Activated B cell treated with CpG ODN at 0.5 μM for 24 hours (primary cell): ENCODE results near the gene VEPH1. TPM values are rescaled to one million over a fixed set of nuclear protein-coding genes. Genes with fewer than 3 reads are reported as not detected.

Source experiments
- ATAC-seq: fragments of 200-7000 bp; cut with Tn5 transposase; one replicate; pipeline ENCODE4 v1.10.0; 2021; ENCODE audit warnings: low read depth, mild to moderate bottlenecking, moderate library complexity
- CTCF ChIA-PET: fragments of 350-600 bp; sonication (Branson Sonifier 250); formaldehyde crosslinking; loops from one replicate; lab custom pipeline; 2021; ENCODE audit warnings: antibody characterized with exemption; lab: Charles Lee
- POLR2A ChIA-PET: fragments of 350-600 bp; sonication (Branson Sonifier 250); formaldehyde crosslinking; loops from one replicate; lab custom pipeline; 2021; ENCODE audit warnings: antibody characterized with exemption; lab: Charles Lee
- DNase-seq: peaks from one replicate; pipeline ENCODE4 v3.0.0; 2022
- H3K27ac Mint-ChIP-seq: one replicate; pipeline ENCODE4 v1.8.0; 2020; ENCODE audit warnings: mixed read lengths
- H3K27me3 Mint-ChIP-seq: one replicate; pipeline ENCODE4 v1.8.0; 2021; ENCODE audit warnings: mixed read lengths
- H3K36me3 Mint-ChIP-seq: one replicate; pipeline ENCODE4 v1.8.0; 2021; ENCODE audit warnings: low read depth, mixed read lengths
- H3K4me1 Mint-ChIP-seq: one replicate; pipeline ENCODE4 v1.8.0; 2021; ENCODE audit warnings: mixed read lengths
- H3K4me3 Mint-ChIP-seq: one replicate; pipeline ENCODE4 v1.8.0; 2020; ENCODE audit warnings: mild to moderate bottlenecking, mixed read lengths
- H3K9me3 Mint-ChIP-seq: one replicate; pipeline ENCODE4 v1.8.0; 2020; ENCODE audit warnings: mixed read lengths
- CTCF ChIP-seq: fragments of 200-600 bp; IDR thresholded peaks from one replicate; pipeline ENCODE4 v1.8.0; 2022; ENCODE audit warnings: antibody characterized with exemption, mild to moderate bottlenecking
- intact Hi-C: fragments of 100-400 bp; cut with micrococcal nuclease; formaldehyde crosslinking; loops from one replicate; pipeline ENCODE4 v1.15.1; 2024
- total RNA-seq: library from RNA; stranded (reverse); gene quantifications from 2 replicates; pipeline ENCODE4 v1.2.3, GENCODE V29; 2022

The VEPH1 gene
- total RNA-seq, 1 donor from 2014 or later: not detected

- ChIA-PET CTCF (no interaction called here), POLR2A (no interaction called here)
- Mint-ChIP-seq H3K27me3 (peaks cover 31% of the 10 kb centered on the region), H3K4me3 (no peak overlapping the region), H3K9me3 (no peaks in the 10 kb centered on the region), H3K4me1 (peaks cover 9% of the 10 kb centered on the region), H3K27ac (no peak overlapping the region), H3K36me3 (no peaks in the 10 kb centered on the region)
- intact Hi-C loops: no loop called here
- no peak for TF ChIP-seq CTCF
- ATAC-seq (no peak), DNase-seq (no peak)
Observed at GRCh38 chr3:157501863-157502262, 1.4 kb downstream of the VEPH1 start.

GRCh38 chr3:157500232-157500631, 3.0 kb downstream of the VEPH1 start:
- Mint-ChIP-seq H3K9me3 (no peaks in the 10 kb centered on the region), H3K4me1 (peaks cover 9% of the 10 kb centered on the region), H3K36me3 (no peaks in the 10 kb centered on the region), H3K27me3 (peaks cover 28% of the 10 kb centered on the region), H3K27ac (no peak overlapping the region), H3K4me3 (no peak overlapping the region)
- TF ChIP-seq CTCF: no peak
- ATAC-seq (no peak), DNase-seq (no peak)
- intact Hi-C loops: no loop called here
- ChIA-PET POLR2A (no interaction called here), CTCF (no interaction called here)

GRCh38 chr3:157499342-157499963, 3.8 kb downstream of the VEPH1 start:
- H3K4me1 Mint-ChIP-seq: peaks cover 9% of the 10 kb centered on the region
- peaks cover 28% of the 10 kb centered on the region for H3K27me3 Mint-ChIP-seq
- no peak overlapping the region for H3K27ac Mint-ChIP-seq
- intact Hi-C loops: no loop called here
- ATAC-seq (no peak), DNase-seq (no peak)
- POLR2A ChIA-PET: no interaction called here
- no peaks in the 10 kb centered on the region for H3K36me3 Mint-ChIP-seq
- no peak for TF ChIP-seq CTCF
- no peak overlapping the region for H3K4me3 Mint-ChIP-seq
- CTCF ChIA-PET: no interaction called here
- H3K9me3 Mint-ChIP-seq: no peaks in the 10 kb centered on the region

GRCh38 chr3:157498371-157498770, 4.8 kb downstream of the VEPH1 start:
- Mint-ChIP-seq H3K27me3 (peaks cover 28% of the 10 kb centered on the region), H3K4me1 (peaks cover 9% of the 10 kb centered on the region), H3K27ac (no peak overlapping the region), H3K9me3 (no peaks in the 10 kb centered on the region), H3K36me3 (no peaks in the 10 kb centered on the region), H3K4me3 (no peak overlapping the region)
- ATAC-seq (no peak), DNase-seq (no peak)
- ChIA-PET CTCF (no interaction called here), POLR2A (no interaction called here)
- intact Hi-C loops: no loop called here
- TF ChIP-seq CTCF: no peak

GRCh38 chr3:157495846-157496245, 7.4 kb downstream of the VEPH1 start:
- ATAC-seq (no peak), DNase-seq (no peak)
- peaks cover 22% of the 10 kb centered on the region for H3K27me3 Mint-ChIP-seq
- ChIA-PET POLR2A (no interaction called here), CTCF (no interaction called here)
- no peak overlapping the region for H3K4me3 Mint-ChIP-seq
- no peak overlapping the region for H3K27ac Mint-ChIP-seq
- intact Hi-C loops: no loop called here
- no peak for TF ChIP-seq CTCF
- H3K4me1 Mint-ChIP-seq: peaks cover 9% of the 10 kb centered on the region
- H3K36me3 Mint-ChIP-seq: no peaks in the 10 kb centered on the region
- H3K9me3 Mint-ChIP-seq: no peaks in the 10 kb centered on the region
